Motor neuron (in vitro differentiated cells): ENCODE results near the gene ESRRA. TPM values are rescaled to one million over a fixed set of nuclear protein-coding genes. Genes with fewer than 3 reads are reported as not detected.

ENCODE experiments used
- ATAC-seq, 8 experiments: fragments of 200-7000 bp; cut with Tn5 transposase; replicated peaks in 6 of 8; 2 replicates each; pipeline ENCODE4 v1.8.0; 2021; ENCODE audit warnings: mild to moderate bottlenecking in 8 of 8, moderate library complexity in 8 of 8
- H3K27ac ChIP-seq, 2 donors: fragments of 250-450 bp; sonication (Bioruptor Pico); 2 replicates each; pipeline ENCODE4 v1.9.0; 2021; ENCODE audit warnings: antibody characterized with exemption in 2 of 2, mild to moderate bottlenecking in 2 of 2, moderate library complexity in 1 of 2
- H3K4me1 ChIP-seq, 2 donors: fragments of 250-450 bp; sonication (Bioruptor Pico); replicated peaks in 1 of 2; 2 replicates each; pipeline ENCODE4 v1.6.1; 2021; ENCODE audit warnings: antibody characterized with exemption in 2 of 2, mild to moderate bottlenecking in 2 of 2, moderate library complexity in 1 of 2
- H3K4me3 ChIP-seq, 5 donors: fragments of 250-450 bp; sonication (Bioruptor Pico); 2 replicates each; pipeline ENCODE4 v1.9.0; 2021; ENCODE audit warnings: antibody characterized with exemption in 5 of 5, mild to moderate bottlenecking in 5 of 5, moderate library complexity in 4 of 5
- WGBS, 10 experiments: fragments of 450-650 bp; shearing (Covaris generic); methylation state at CpG; one replicate each; pipeline ENCODE4 v1.0.0; 2022; 5-methylcytosine and 5-hydroxymethylcytosine counted together
- in situ Hi-C, 9 experiments: fragments of 400-800 bp; cut with MboI; loops; one replicate each; pipeline ENCODE4 v1.15.0; 2021; ENCODE audit warnings: low sequenced_read_pairs in 9 of 9, low pct_unique_long_range_greater_than_20kb in 2 of 9; ENCODE audit not compliant: unreplicated experiment in 9 of 9
- total RNA-seq, 8 experiments: library from RNA; unstranded; fragments of 300-600 nt; gene quantifications; 2 replicates each; pipeline versions ENCODE4 v1.2.3 to v1.2.4, GENCODE V29; 2022

The ESRRA gene
- total RNA-seq, 8 experiments from 2014 or later, result 9.3 to 75.7 (median 19.1) TPM

- Histone ChIP-seq H3K4me1 (peaks cover 7 to 8% of the 10 kb centered on the region in 2 donors), H3K4me3 (peak within 1 kb of the TSS; percentile 29 to 39 (median 34)), H3K27ac (no peak within 1 kb of the TSS)
- in situ Hi-C loops, result no loop called here
- WGBS, 10 experiments, result no CpG with 5 or more reads among the region's 45 CpGs
- peak in 4 of 8 experiments; percentile 3 to 22 (median 6) for ATAC-seq
Observed at GRCh38 chr11:64291262-64291751, 14.0 kb upstream of the ESRRA start, which contains the start of gene KCNK4. KCNK4 (plus strand) TSS chr11:64291302; CDS start chr11:64293019, 1,717 bp downstream.

DNA sequence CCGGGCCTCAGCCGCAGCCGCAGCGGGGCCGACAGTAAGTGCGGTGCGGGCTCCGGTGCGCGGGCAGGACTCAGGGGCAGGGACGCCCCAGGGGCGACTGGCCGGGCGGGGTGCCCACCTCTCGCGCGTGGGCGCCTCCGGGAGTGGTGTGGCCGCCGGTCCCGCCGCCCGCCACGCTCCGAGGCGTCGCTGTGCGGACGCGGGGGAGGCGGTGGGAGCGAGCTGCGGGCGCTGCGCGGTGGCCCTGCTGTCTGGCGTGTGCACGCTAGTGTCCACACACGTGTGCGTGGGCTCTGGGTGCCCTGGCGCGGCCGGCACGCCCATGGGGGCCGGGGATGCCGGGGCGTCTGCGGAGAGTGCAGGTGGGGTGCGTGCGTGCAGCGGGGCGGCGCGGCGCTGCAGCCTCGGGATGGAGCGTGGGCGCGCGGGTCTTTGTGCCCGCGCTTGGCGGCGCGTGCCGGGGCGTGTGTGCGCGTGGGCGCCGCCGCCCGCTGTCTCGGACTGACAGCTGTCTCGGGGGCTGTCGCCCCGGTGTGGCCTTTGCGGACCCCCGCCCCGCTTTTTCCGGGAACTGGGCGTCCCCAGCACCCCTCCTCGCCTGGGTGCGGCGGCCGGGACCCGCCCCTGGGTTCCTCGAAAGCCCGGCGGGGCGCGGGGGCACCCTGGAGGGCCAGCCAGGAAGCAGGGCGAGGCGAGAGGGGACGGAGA is 13.4 kb upstream of the ESRRA start:
- no peak overlapping the region for H3K27ac ChIP-seq
- WGBS, 10 experiments, result 0% methylated on average over 2 of the region's 96 CpGs; no CpG with 5 or more reads in 8 of the 10 experiments
- peak; percentile 38 to 70 (median 57) for ATAC-seq
- H3K4me1 ChIP-seq, result peaks cover 3 to 4% of the 10 kb centered on the region in 2 donors
- peak overlapping the region; percentile 29 to 39 (median 34) for H3K4me3 ChIP-seq
- in situ Hi-C loops, result no loop called here

GRCh38 chr11:64292460-64293254 is 12.7 kb upstream of the ESRRA start:
- in situ Hi-C loops, result no loop called here
- no peak overlapping the region for H3K27ac ChIP-seq
- peak overlapping the region; percentile 29 to 39 (median 34) for H3K4me3 ChIP-seq
- peak in 6 of 8 experiments; percentile 12 to 43 (median 36) for ATAC-seq
- WGBS, 10 experiments, result 13 to 100% (median 91%) methylated on average over 2 to 7 of the region's 42 CpGs; no CpG with 5 or more reads in 7 of the 10 experiments
- peaks cover 3 to 10% of the 10 kb centered on the region in 2 donors for H3K4me1 ChIP-seq

- peaks cover 3 to 20% of the 10 kb centered on the region in 2 donors for H3K4me1 ChIP-seq
- in situ Hi-C loops, result no loop called here
- H3K27ac ChIP-seq, result no peak overlapping the region
- H3K4me3 ChIP-seq, result no peak overlapping the region
- 0 to 80% (median 60%) methylated on average over 1 of the region's 3 CpGs; no CpG with 5 or more reads in 7 of the 10 experiments for WGBS, 10 experiments
- ATAC-seq, result peak in 1 of 8 experiments; percentile 4
Observed at GRCh38 chr11:64294774-64295173, 10.6 kb upstream of the ESRRA start.

- Histone ChIP-seq H3K4me3 (no peak overlapping the region), H3K27ac (no peak overlapping the region), H3K4me1 (peaks cover 3 to 26% of the 10 kb centered on the region in 2 donors)
- WGBS, 10 experiments, result 52 to 100% (median 83%) methylated on average over 1 to 2 of the region's 4 CpGs; no CpG with 5 or more reads in 6 of the 10 experiments
- in situ Hi-C loops, result no loop called here
- no peak for ATAC-seq
Observed at GRCh38 chr11:64295760-64296159, 9.6 kb upstream of the ESRRA start.

GRCh38 chr11:64296236-64296635 is 9.1 kb upstream of the ESRRA start:
- 0 to 60% (median 8%) methylated on average over 1 of the region's 1 CpG; no CpG with 5 or more reads in 4 of the 10 experiments for WGBS, 10 experiments

GRCh38 chr11:64296830-64297698 is 8.3 kb upstream of the ESRRA start:
- in situ Hi-C loops, result no loop called here
- H3K4me1 ChIP-seq, result peaks cover 0 to 22% of the 10 kb centered on the region in 2 donors
- ATAC-seq, result peak in 1 of 8 experiments; percentile 8
- WGBS, 10 experiments, result 4 to 10% (median 10%) methylated on average over 2 to 16 of the region's 34 CpGs; no CpG with 5 or more reads in 5 of the 10 experiments
- no peak overlapping the region for H3K27ac ChIP-seq
- H3K4me3 ChIP-seq, result no peak overlapping the region

More at GRCh38 chr11:64296236-64296635, 9.1 kb upstream of the ESRRA start:
- Histone ChIP-seq H3K27ac (no peak overlapping the region), H3K4me1 (peaks cover 1 to 24% of the 10 kb centered on the region in 2 donors), H3K4me3 (no peak overlapping the region)
- in situ Hi-C loops, result no loop called here
- peak in 2 of 8 experiments; percentile 7 to 21 for ATAC-seq

GRCh38 chr11:64297699-64298358 is 7.5 kb upstream of the ESRRA start:
- in situ Hi-C loops, result no loop called here
- Histone ChIP-seq H3K4me1 (peaks cover 0 to 22% of the 10 kb centered on the region in 2 donors), H3K27ac (no peak overlapping the region), H3K4me3 (no peak overlapping the region)
- no peak for ATAC-seq
- WGBS, 10 experiments, result 29 to 93% (median 77%) methylated on average over 1 to 15 of the region's 18 CpGs; no CpG with 5 or more reads in 1 of the 10 experiments

GRCh38 chr11:64298966-64299846 is 6.1 kb upstream of the ESRRA start:
- Histone ChIP-seq H3K27ac (no peak overlapping the region), H3K4me3 (peak overlapping the region in 2 of 5 donors; percentile 7 to 9), H3K4me1 (peaks cover 5 to 26% of the 10 kb centered on the region in 2 donors)
- peak; percentile 6 to 39 (median 29) for ATAC-seq
- in situ Hi-C loops, result no loop called here
- 24 to 59% (median 29%) methylated on average over 1 to 9 of the region's 60 CpGs; no CpG with 5 or more reads in 5 of the 10 experiments for WGBS, 10 experiments

DNA sequence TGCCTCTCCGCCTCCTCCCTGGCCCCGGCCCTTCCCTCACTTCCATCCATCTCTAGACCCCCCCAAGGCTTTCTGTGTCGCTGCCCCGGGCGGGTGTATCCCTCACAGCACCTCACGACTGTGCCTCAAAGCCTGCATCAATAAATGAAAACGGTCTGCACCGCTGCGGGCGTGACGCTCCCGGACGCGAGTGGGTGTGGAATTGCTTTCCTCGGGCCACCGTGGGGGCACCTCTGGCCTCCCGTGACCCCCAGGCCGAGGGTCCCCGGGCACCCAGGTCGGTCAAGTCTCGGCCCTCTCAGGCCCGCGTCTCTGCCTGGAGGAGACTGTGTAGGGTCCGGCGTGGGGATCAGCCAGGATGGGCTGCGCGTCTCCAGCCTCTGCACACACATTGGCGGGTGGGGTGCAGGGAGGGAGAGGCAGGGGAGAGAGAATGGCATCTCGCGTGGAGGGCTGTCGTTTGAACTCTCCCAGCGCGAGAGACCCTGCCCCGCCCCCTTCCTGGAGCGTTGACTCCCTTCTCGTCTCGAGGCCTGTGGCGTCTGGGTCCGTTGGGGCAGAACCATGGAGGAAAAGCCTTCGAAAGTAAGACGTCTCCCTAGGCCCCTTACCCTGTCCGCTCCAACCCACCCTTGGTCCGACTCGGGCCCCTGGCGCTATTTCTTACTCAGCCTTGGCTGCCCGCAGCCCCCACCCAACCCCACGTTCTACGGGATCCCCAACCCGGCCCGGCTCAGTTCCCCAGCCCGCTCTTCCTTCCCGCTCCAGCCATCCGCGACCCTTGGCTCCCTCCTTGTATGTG is 5.3 kb upstream of the ESRRA start, which contains the start of gene CATSPERZ:
CATSPERZ (plus strand) TSS at position 512 of the 802 bp plus-strand sequence; CDS start at position 565, 53 bp downstream.
- Histone ChIP-seq H3K4me3 (peak within 1 kb of the TSS in 2 of 5 donors; percentile 7 to 9), H3K4me1 (peaks cover 5 to 26% of the 10 kb centered on the region in 2 donors), H3K27ac (no peak within 1 kb of the TSS)
- in situ Hi-C loops, result no loop called here
- peak in 1 of 8 experiments; percentile 0 for ATAC-seq
- WGBS, 10 experiments, result 7 to 50% methylated on average over 2 to 3 of the region's 54 CpGs; no CpG with 5 or more reads in 8 of the 10 experiments
